ENCODE data around the gene FREM1.

DNA sequence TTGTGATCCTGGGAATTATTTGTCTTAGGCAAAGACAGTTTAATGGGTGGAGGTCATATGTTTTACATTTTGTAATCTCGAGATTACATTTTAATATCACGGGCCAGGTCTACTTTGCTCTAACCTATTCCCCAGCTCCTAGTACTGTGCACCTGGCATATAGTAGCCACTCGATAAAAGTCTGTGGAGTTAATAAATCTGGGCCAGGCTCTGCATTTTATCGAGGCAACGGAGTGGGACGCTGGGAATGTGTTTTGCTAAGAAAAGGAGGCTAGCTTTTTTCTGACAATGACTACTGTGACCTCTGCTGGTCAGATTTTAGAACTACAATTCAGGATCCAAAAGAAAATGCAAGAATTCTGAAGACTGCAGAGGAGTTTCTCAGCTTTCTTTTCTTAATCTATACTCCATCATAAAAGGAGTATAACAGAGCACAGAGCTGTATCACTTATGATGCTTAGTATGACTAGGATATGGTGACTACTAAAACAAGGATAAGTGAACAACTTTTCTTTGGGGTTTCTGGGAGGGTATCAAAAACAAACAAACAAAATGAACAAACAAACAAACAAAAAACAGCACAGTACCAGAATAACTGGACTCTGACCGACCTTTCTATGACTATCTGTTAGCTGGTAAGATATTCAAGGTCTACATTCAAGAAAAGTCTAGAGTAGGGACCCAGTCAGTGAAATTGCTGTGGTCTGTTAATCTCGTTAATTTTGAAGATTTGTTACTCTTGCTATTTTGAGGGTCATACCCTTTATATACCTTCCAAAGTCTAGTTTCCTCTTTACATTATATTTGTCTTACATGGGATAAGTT, 141.6 kb downstream of the FREM1 start:
- TF ChIP-seq, protein P1, sequence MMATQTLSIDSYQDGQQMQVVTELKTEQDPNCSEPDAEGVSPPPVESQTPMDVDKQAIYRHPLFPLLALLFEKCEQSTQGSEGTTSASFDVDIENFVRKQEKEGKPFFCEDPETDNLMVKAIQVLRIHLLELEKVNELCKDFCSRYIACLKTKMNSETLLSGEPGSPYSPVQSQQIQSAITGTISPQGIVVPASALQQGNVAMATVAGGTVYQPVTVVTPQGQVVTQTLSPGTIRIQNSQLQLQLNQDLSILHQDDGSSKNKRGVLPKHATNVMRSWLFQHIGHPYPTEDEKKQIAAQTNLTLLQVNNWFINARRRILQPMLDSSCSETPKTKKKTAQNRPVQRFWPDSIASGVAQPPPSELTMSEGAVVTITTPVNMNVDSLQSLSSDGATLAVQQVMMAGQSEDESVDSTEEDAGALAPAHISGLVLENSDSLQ (IDR thresholded peaks at IDR 0.05) = no peak
- TF ChIP-seq EZH2 (IDR thresholded peaks at IDR 0.05; ENCODE audit: borderline replicate concordance, control insufficient read depth, low read depth, low read length) (no peak), IKZF1 (conservative IDR thresholded peaks at IDR 0.05) (no peak), NR2C2 (IDR thresholded peaks at IDR 0.05; ENCODE audit: borderline replicate concordance, control insufficient read depth, insufficient read length, low read depth) (no peak), POLR2A (IDR thresholded peaks at IDR 0.05; ENCODE audit: low read depth, low read length) (no peak), ZNF217 (IDR thresholded peaks at IDR 0.05) (no peak), SIN3A (IDR thresholded peaks at IDR 0.05; ENCODE audit: low read depth, low read length) (no peak)
- TF ChIP-seq, protein P2, sequence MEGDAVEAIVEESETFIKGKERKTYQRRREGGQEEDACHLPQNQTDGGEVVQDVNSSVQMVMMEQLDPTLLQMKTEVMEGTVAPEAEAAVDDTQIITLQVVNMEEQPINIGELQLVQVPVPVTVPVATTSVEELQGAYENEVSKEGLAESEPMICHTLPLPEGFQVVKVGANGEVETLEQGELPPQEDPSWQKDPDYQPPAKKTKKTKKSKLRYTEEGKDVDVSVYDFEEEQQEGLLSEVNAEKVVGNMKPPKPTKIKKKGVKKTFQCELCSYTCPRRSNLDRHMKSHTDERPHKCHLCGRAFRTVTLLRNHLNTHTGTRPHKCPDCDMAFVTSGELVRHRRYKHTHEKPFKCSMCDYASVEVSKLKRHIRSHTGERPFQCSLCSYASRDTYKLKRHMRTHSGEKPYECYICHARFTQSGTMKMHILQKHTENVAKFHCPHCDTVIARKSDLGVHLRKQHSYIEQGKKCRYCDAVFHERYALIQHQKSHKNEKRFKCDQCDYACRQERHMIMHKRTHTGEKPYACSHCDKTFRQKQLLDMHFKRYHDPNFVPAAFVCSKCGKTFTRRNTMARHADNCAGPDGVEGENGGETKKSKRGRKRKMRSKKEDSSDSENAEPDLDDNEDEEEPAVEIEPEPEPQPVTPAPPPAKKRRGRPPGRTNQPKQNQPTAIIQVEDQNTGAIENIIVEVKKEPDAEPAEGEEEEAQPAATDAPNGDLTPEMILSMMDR (IDR thresholded peaks at IDR 0.05 in 2 of 3, conservative IDR thresholded peaks at IDR 0.05 in 1 of 3; ENCODE audit: control insufficient read depth in 2 of 3, extremely low read depth in 1 of 3, insufficient read depth in 1 of 3, low read depth in 3 of 3, low read length in 3 of 3) = peak; percentile 59 to 78 (median 64)
